Measurements from ENCODE around the gene ARHGEF10L.

DNA sequence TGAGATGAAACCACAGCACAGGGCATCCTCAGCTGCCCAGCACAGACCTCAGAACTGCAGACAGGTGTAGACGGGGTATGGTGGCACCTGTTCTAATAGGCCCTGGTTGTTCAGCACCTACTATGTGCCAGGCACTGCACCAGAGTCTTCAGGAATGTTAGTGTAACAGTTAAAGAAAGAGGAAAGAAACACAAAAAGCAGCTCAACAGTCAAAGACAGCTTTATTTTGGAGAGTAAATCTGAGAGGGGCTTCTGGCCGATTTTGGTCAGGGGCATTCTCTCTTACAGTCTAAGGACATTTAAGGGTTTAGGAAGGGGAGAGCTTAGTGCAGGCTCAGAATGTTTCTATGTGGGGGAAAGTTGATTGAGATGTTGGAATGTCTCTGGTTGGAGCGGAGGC, 170.5 kb downstream of the ARHGEF10L start:
- TF ChIP-seq, protein P1, sequence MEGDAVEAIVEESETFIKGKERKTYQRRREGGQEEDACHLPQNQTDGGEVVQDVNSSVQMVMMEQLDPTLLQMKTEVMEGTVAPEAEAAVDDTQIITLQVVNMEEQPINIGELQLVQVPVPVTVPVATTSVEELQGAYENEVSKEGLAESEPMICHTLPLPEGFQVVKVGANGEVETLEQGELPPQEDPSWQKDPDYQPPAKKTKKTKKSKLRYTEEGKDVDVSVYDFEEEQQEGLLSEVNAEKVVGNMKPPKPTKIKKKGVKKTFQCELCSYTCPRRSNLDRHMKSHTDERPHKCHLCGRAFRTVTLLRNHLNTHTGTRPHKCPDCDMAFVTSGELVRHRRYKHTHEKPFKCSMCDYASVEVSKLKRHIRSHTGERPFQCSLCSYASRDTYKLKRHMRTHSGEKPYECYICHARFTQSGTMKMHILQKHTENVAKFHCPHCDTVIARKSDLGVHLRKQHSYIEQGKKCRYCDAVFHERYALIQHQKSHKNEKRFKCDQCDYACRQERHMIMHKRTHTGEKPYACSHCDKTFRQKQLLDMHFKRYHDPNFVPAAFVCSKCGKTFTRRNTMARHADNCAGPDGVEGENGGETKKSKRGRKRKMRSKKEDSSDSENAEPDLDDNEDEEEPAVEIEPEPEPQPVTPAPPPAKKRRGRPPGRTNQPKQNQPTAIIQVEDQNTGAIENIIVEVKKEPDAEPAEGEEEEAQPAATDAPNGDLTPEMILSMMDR (IDR thresholded peaks at IDR 0.05; ENCODE audit: borderline replicate concordance, extremely low read depth, low read length, poor library complexity, severe bottlenecking) = no peak
- TF ChIP-seq EZH2 (IDR thresholded peaks at IDR 0.05; ENCODE audit: borderline replicate concordance, low read depth, low read length, severe bottlenecking) = no peak
